Measurements from ENCODE around the gene DOCK1.

Gene DOCK1

GRCh38 chr10:126904818-126905701 lies at the start of gene DOCK1:
Gene DOCK1 (plus strand): TSS chr10:126905428. CDS start chr10:126905518, 90 bp downstream.
- TF ChIP-seq CTCF (IDR thresholded peaks at IDR 0.05; ENCODE audit: low read depth, low read length): no peak
- H3K4me3 ChIP-seq (replicated peaks in 1 of 2; ENCODE audit: low read depth in 2 of 2, low read length in 2 of 2): peak within 1 kb of the TSS; percentile 77 to 78
- peak; percentile 68 to 77 for DNase-seq (ENCODE audit: low read depth in 2 of 2)

- no peak for TF ChIP-seq CTCF (IDR thresholded peaks at IDR 0.05; ENCODE audit: low read depth, low read length)
- DNase-seq (ENCODE audit: low read depth in 2 of 2): no peak
- H3K4me3 ChIP-seq (replicated peaks in 1 of 2; ENCODE audit: low read depth in 2 of 2, low read length in 2 of 2): no peak overlapping the region
These were observed 47.9 kb upstream of the DOCK1 start for GRCh38 chr10:126857178-126857806.

GRCh38 chr10:126867567-126868365 lies 37.5 kb upstream of the DOCK1 start:
- no peak overlapping the region for H3K4me3 ChIP-seq (replicated peaks in 1 of 2; ENCODE audit: low read depth in 2 of 2, low read length in 2 of 2)
- peak; percentile 58 to 88 for DNase-seq (ENCODE audit: low read depth in 2 of 2)
- no peak for TF ChIP-seq CTCF (IDR thresholded peaks at IDR 0.05; ENCODE audit: low read depth, low read length)

- no peak for DNase-seq (ENCODE audit: low read depth in 2 of 2)
- H3K4me3 ChIP-seq (replicated peaks in 1 of 2; ENCODE audit: low read depth in 2 of 2, low read length in 2 of 2): no peak overlapping the region
- TF ChIP-seq CTCF (IDR thresholded peaks at IDR 0.05; ENCODE audit: low read depth, low read length): no peak
These were observed 36.9 kb upstream of the DOCK1 start for GRCh38 chr10:126868371-126868770.

- no peak for TF ChIP-seq CTCF (IDR thresholded peaks at IDR 0.05; ENCODE audit: low read depth, low read length)
- DNase-seq (ENCODE audit: low read depth in 2 of 2): no peak
- no peak overlapping the region for H3K4me3 ChIP-seq (replicated peaks in 1 of 2; ENCODE audit: low read depth in 2 of 2, low read length in 2 of 2)
These were observed 33.1 kb upstream of the DOCK1 start for GRCh38 chr10:126872135-126872534.

- DNase-seq (ENCODE audit: low read depth in 2 of 2): peak in 1 of 2 donors; percentile 9
- TF ChIP-seq CTCF (IDR thresholded peaks at IDR 0.05; ENCODE audit: low read depth, low read length): no peak
- no peak overlapping the region for H3K4me3 ChIP-seq (replicated peaks in 1 of 2; ENCODE audit: low read depth in 2 of 2, low read length in 2 of 2)
These were observed 32.5 kb upstream of the DOCK1 start for GRCh38 chr10:126872768-126873167.
